ENCODE results near the gene GPR179.
A peak's percentile ranks its signal among the peaks of the same experiment; 100 is the strongest.

GPR179 gene

GRCh38 chr17:38333635-38334295, 10.0 kb downstream of the GPR179 start:
- DNase-seq (ENCODE audit: low spot score in 2 of 2): peak; percentile 53 to 78
- Mint-ChIP-seq H3K4me3 (no peak overlapping the region), H3K36me3 (no peaks in the 10 kb centered on the region), H3K4me1 (no peaks in the 10 kb centered on the region), H3K27ac (no peak overlapping the region), H3K9me3 (no peaks in the 10 kb centered on the region)
- ATAC-seq: peak; percentile 54

- no peak for DNase-seq (ENCODE audit: low spot score in 2 of 2)
- Mint-ChIP-seq H3K27ac (no peak overlapping the region), H3K36me3 (no peaks in the 10 kb centered on the region), H3K9me3 (no peaks in the 10 kb centered on the region), H3K4me3 (no peak overlapping the region), H3K4me1 (no peaks in the 10 kb centered on the region)
- no peak for ATAC-seq
These were observed 11.0 kb downstream of the GPR179 start for GRCh38 chr17:38332735-38333134.

DNA sequence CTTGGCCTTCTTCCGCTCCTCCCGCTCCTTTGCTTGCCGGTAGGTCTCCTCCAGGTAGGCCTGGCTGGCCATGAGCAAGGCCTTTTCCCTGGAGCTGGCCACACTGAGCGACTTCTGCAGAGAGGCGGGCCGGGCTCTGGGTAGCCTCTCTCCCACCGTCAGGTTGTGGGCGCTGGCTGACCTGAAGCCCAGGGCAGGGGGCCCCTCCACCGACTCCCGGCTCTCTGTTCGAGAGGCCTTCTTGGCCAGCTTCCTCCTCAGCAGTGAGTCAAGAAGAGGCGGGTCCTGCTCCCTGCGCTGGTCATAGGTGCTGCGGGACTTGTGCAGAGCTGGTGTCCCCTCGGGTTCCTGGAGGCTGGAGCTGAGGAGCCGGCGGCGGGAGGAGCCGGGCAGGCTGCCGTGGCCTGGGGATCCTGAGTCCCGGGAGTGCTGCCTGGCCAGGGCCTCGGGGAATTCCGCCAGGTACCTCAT, 12.8 kb downstream of the GPR179 start:
- Mint-ChIP-seq H3K27ac (no peak overlapping the region), H3K9me3 (no peaks in the 10 kb centered on the region), H3K4me3 (no peak overlapping the region), H3K36me3 (no peaks in the 10 kb centered on the region), H3K4me1 (peaks cover 6% of the 10 kb centered on the region)
- no peak for DNase-seq (ENCODE audit: low spot score in 2 of 2)
- ATAC-seq: no peak

DNA sequence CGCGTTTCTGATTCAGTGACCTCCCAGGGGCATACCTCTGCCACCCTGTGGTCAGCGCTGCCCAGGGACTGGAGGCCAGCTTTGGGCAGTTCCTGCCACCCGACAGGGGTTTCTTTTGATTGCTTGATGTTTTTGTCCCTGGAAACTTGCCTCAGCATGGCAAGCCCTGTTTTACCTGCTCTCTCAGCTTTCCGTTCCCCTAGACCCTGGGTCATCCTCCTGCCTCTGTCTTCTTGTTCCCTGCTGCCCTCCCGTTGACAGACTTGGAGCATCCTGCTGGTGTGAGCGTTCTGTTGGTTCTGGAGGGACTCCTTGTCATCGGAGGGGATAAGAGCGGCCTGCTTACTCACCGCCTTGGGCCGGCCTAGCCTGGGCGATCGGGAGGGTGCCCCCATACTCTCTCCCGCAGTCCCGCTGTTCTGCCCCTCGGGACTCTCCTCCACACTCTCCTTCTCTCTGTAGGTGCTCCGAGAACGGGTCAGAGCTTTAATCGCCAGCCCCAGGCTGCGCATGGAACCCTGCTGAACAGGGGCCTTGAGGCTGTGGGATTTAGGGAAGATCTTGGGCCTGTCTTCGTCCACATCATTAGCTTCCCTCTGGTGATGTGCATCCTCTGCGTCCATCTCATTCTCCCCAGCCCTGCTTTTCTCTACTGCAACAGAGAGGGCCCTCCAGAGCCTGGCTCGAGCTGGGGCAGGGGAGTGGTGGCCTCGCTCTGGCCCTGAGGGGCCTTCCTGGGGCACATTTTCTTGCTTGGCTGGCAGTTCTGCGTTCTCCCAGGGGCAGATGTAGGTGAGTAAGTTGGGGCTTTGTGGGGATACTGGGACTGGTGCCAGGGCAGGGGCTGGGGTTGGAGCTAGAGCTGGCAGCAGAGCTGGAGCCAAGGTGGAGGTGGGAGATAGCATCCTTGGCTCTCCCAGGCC, 13.7 kb downstream of the GPR179 start:
- no peaks in the 10 kb centered on the region for H3K9me3 Mint-ChIP-seq
- no peak overlapping the region for H3K4me3 Mint-ChIP-seq
- peak overlapping the region; percentile 66 for H3K27ac Mint-ChIP-seq
- H3K36me3 Mint-ChIP-seq: no peaks in the 10 kb centered on the region
- no peak for DNase-seq (ENCODE audit: low spot score in 2 of 2)
- H3K4me1 Mint-ChIP-seq: peaks cover 6% of the 10 kb centered on the region
- no peak for ATAC-seq

GRCh38 chr17:38329284-38329683, 14.5 kb downstream of the GPR179 start:
- peaks cover 6% of the 10 kb centered on the region for H3K4me1 Mint-ChIP-seq
- no peaks in the 10 kb centered on the region for H3K9me3 Mint-ChIP-seq
- ATAC-seq: no peak
- DNase-seq (ENCODE audit: low spot score in 2 of 2): no peak
- no peaks in the 10 kb centered on the region for H3K36me3 Mint-ChIP-seq
- H3K4me3 Mint-ChIP-seq: no peak overlapping the region
- peak overlapping the region; percentile 66 for H3K27ac Mint-ChIP-seq

GRCh38 chr17:38328620-38329019, 15.1 kb downstream of the GPR179 start:
- Mint-ChIP-seq H3K4me3 (no peak overlapping the region), H3K36me3 (peaks cover 4% of the 10 kb centered on the region), H3K4me1 (peaks cover 6% of the 10 kb centered on the region), H3K27ac (peak overlapping the region; percentile 66), H3K9me3 (no peaks in the 10 kb centered on the region)
- ATAC-seq (no peak), DNase-seq (ENCODE audit: low spot score in 2 of 2) (no peak)

GRCh38 chr17:38327936-38328335, 15.8 kb downstream of the GPR179 start:
- no peak for DNase-seq (ENCODE audit: low spot score in 2 of 2)
- H3K27ac Mint-ChIP-seq: no peak overlapping the region
- H3K4me3 Mint-ChIP-seq: no peak overlapping the region
- H3K9me3 Mint-ChIP-seq: no peaks in the 10 kb centered on the region
- peaks cover 6% of the 10 kb centered on the region for H3K4me1 Mint-ChIP-seq
- ATAC-seq: no peak
- peaks cover 11% of the 10 kb centered on the region for H3K36me3 Mint-ChIP-seq

GRCh38 chr17:38326996-38327792, 16.6 kb downstream of the GPR179 start:
- no peak for DNase-seq (ENCODE audit: low spot score in 2 of 2)
- H3K4me3 Mint-ChIP-seq: no peak overlapping the region
- no peak for ATAC-seq
- H3K27ac Mint-ChIP-seq: peak overlapping the region; percentile 37
- H3K9me3 Mint-ChIP-seq: no peaks in the 10 kb centered on the region
- H3K36me3 Mint-ChIP-seq: peaks cover 19% of the 10 kb centered on the region
- peaks cover 6% of the 10 kb centered on the region for H3K4me1 Mint-ChIP-seq

GRCh38 chr17:38325221-38325851, 18.4 kb downstream of the GPR179 start:
- ATAC-seq (no peak), DNase-seq (ENCODE audit: low spot score in 2 of 2) (no peak)
- H3K9me3 Mint-ChIP-seq: no peaks in the 10 kb centered on the region
- no peak overlapping the region for H3K4me3 Mint-ChIP-seq
- no peak overlapping the region for H3K27ac Mint-ChIP-seq
- H3K36me3 Mint-ChIP-seq: peaks cover 37% of the 10 kb centered on the region
- peaks cover 6% of the 10 kb centered on the region for H3K4me1 Mint-ChIP-seq

DNA sequence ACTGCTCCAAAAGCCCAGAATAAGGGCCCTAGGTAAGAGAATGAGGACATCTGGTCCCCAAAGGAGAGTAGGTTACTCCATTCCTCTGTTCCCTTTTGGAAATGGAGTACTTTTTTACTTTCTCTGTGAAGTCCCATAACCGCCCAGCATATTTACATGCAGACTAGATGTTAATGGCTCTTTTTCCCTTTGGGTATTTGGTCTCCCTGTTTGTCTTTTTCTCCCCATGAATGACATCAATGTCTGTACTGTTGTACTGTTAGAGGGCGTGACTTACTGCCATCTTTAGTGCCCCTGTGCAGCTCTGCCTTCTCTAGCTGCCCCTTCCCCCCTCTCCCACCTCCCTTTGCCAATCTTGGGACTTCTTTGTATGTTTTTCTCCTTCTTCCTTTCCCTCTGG, 19.0 kb downstream of the GPR179 start:
- Mint-ChIP-seq H3K27ac (no peak overlapping the region), H3K36me3 (peaks cover 43% of the 10 kb centered on the region), H3K9me3 (no peaks in the 10 kb centered on the region), H3K4me1 (peaks cover 6% of the 10 kb centered on the region), H3K4me3 (no peak overlapping the region)
- ATAC-seq: no peak
- DNase-seq (ENCODE audit: low spot score in 2 of 2): no peak

DNA sequence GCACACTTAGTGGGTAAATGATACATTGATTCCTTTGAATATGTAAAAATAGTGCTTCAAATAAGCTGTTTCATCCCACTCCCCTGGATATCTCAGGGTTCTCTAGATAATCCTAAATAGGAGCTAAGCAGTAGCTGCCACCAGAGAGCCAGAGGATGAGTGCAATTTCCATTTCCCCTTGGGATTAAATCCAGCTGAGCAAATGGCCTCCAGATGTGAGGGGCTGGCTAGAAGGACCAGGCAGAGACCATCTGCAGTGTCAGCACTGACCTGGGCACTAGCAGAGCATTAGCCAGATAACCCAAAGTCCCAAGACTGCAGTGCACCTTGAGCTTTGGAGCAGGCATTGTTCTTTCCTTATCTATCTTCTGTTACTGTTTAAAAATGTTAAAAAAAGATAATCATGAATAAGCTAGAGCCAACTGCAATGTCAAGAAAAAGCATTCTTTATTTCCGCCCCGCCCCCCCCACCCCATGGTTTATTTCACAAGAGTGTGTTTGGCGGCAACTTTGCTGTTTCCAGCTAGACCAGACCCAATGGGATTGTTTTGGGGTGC, 19.5 kb downstream of the GPR179 start:
- Mint-ChIP-seq H3K27ac (no peak overlapping the region), H3K4me3 (no peak overlapping the region), H3K36me3 (peaks cover 48% of the 10 kb centered on the region), H3K4me1 (peaks cover 6% of the 10 kb centered on the region), H3K9me3 (no peaks in the 10 kb centered on the region)
- ATAC-seq (no peak), DNase-seq (ENCODE audit: low spot score in 2 of 2) (no peak)

DNA sequence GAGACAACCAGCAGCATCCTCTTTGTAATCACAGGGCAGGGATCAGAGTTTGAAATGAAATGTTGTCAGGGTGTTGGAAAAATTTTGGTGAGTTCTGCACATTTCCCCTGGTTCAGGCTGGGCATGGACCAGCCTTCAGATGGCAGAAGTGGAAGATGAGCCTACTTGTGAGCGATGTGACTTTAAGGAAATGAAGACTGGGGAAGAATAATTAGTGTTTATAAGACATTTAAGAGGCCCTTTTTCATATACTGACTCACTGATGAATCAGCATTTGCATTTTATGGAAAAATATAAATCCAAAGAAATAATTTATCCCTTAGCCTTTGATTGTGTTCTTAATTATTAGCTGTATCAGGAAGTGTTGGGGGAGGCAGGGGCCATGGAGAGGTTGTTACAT, 20.9 kb downstream of the GPR179 start:
- no peaks in the 10 kb centered on the region for H3K9me3 Mint-ChIP-seq
- H3K4me3 Mint-ChIP-seq: no peak overlapping the region
- H3K4me1 Mint-ChIP-seq: peaks cover 6% of the 10 kb centered on the region
- peaks cover 58% of the 10 kb centered on the region for H3K36me3 Mint-ChIP-seq
- DNase-seq (ENCODE audit: low spot score in 2 of 2) (no peak), ATAC-seq (no peak)
- no peak overlapping the region for H3K27ac Mint-ChIP-seq

DNA sequence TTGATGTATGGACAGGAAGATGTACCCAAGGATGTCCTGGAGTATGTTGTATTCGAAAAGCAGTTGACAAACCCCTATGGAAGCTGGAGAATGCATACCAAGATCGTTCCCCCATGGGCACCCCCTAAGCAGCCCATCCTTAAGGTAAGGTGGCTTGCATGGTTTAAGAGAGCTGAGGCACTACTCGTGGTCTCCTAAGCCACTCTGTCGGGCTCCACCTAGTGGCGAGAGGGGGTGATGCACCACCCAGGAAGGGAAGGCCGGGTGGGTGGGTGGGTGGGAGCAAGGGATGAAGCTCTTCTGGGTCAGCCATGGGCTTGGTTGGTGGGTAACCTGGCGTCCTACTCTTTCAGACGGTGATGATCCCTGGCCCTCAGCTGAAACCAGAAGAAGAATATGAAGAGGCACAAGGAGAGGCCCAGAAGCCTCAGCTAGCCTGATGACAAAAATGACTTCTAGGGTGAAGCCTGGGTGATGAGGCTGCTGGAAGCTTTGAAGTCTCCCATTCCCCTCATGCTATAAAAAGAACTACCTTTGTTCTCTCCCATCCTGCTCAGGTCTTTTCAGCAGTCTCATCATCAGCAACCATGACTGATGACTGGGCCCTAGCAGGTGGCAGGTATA, 21.5 kb downstream of the GPR179 start:
- no peak overlapping the region for H3K27ac Mint-ChIP-seq
- H3K36me3 Mint-ChIP-seq: peaks cover 63% of the 10 kb centered on the region
- no peaks in the 10 kb centered on the region for H3K9me3 Mint-ChIP-seq
- DNase-seq (ENCODE audit: low spot score in 2 of 2) (peak; percentile 65 to 85), ATAC-seq (peak; percentile 86)
- peaks cover 5% of the 10 kb centered on the region for H3K4me1 Mint-ChIP-seq
- no peak overlapping the region for H3K4me3 Mint-ChIP-seq

DNA sequence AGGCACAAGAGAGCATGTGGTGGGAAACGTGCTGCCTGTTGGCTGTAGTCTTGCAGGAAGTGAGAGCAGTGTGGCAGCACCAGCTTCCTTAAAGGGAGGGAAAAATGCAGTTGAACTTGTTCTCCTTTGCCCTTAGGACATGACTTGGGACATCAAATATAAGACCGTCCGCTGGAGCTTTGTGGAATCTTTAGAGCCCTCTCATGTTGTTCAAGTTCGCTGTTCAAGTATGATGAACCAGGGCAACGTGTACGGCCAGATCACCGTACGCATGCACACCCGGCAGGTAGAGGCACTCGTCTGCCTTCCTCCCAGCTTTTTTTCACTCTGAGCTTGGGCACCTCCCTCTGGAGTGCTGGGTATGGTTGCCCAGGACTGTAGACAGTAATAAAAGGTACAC, 23.3 kb downstream of the GPR179 start:
- Mint-ChIP-seq H3K4me3 (no peak overlapping the region), H3K4me1 (no peaks in the 10 kb centered on the region), H3K9me3 (no peaks in the 10 kb centered on the region), H3K27ac (no peak overlapping the region), H3K36me3 (peaks cover 81% of the 10 kb centered on the region)
- DNase-seq (ENCODE audit: low spot score in 2 of 2) (no peak), ATAC-seq (no peak)

All from stimulated activated effector memory CD8-positive, alpha-beta T cell treated with anti-CD3 and anti-CD28 coated beads, Interleukin-12 subunit alpha, Interleukin-12 subunit beta, amount 100 ng/mL, for 72 hours (primary cell).